Hepatocyte (in vitro differentiated cells): ENCODE measurements around the gene UXT. TPM values are rescaled to one million over a fixed set of nuclear protein-coding genes. Genes with fewer than 3 reads are reported as not detected.

Experiments used
- DNase-seq: peaks from one replicate; pipeline ENCODE4 v3.0.0-alpha.2; 2016; ENCODE audit warnings: low spot score
- H2AFZ ChIP-seq: fragments of 200-600 bp; sonication (generic); 2 replicates; pipeline ENCODE4 v1.6.0; 2016; ENCODE audit warnings: antibody characterized with exemption, mild to moderate bottlenecking
- H3K27ac ChIP-seq: fragments of 200-600 bp; sonication (generic); 2 replicates; pipeline ENCODE4 v1.5.1; 2016; ENCODE audit warnings: mild to moderate bottlenecking
- H3K27me3 ChIP-seq: fragments of 200-600 bp; sonication (generic); 2 replicates; pipeline ENCODE4 v1.6.1; 2016
- H3K36me3 ChIP-seq: fragments of 200-600 bp; sonication (generic); replicated peaks from 2 replicates; pipeline ENCODE4 v1.5.1; 2016; ENCODE audit warnings: low read depth; ENCODE audit not compliant: insufficient read depth
- H3K4me1 ChIP-seq: fragments of 200-600 bp; sonication (generic); 2 replicates; pipeline ENCODE4 v1.5.1; 2016; ENCODE audit warnings: mild to moderate bottlenecking, moderate library complexity; ENCODE audit not compliant: insufficient read depth
- H3K4me2 ChIP-seq: fragments of 200-600 bp; sonication (generic); 2 replicates; pipeline ENCODE4 v1.6.0; 2016
- H3K4me3 ChIP-seq: fragments of 200-600 bp; sonication (generic); 2 replicates; pipeline ENCODE4 v1.5.1; 2016; ENCODE audit warnings: mild to moderate bottlenecking
- H3K79me2 ChIP-seq: fragments of 200-600 bp; sonication (generic); 2 replicates; pipeline ENCODE4 v1.6.0; 2017; ENCODE audit warnings: mild to moderate bottlenecking
- H3K9me2 ChIP-seq: fragments of 200-600 bp; sonication (generic); replicated peaks from 2 replicates; pipeline ENCODE4 v1.6.0; 2017; ENCODE audit warnings: mild to moderate bottlenecking; ENCODE audit not compliant: insufficient read depth
- H3K9me3 ChIP-seq: fragments of 200-600 bp; sonication (generic); 2 replicates; pipeline ENCODE4 v1.5.1; 2016; ENCODE audit warnings: low read depth, mild to moderate bottlenecking
- H4K20me1 ChIP-seq: fragments of 200-600 bp; sonication (generic); 2 replicates; pipeline ENCODE4 v1.6.0; 2016; ENCODE audit warnings: mild to moderate bottlenecking; ENCODE audit not compliant: insufficient read depth, poor library complexity, severe bottlenecking
- CTCF ChIP-seq: fragments of 200-600 bp; sonication (generic); IDR thresholded peaks from 2 replicates; pipeline ENCODE4 v1.5.1; 2016; ENCODE audit warnings: antibody characterized with exemption, mild to moderate bottlenecking; ENCODE audit not compliant: poor library complexity
- EZH2 ChIP-seq: fragments of 200-600 bp; sonication (generic); IDR thresholded peaks from 2 replicates; pipeline ENCODE4 v1.6.1; 2016; ENCODE audit warnings: antibody characterized with exemption, mild to moderate bottlenecking, borderline replicate concordance
- EZH2phosphoT487 ChIP-seq: fragments of 200-600 bp; sonication (generic); IDR thresholded peaks from one replicate; pipeline ENCODE4 v1.6.1; 2018; ENCODE audit warnings: antibody characterized with exemption, mild to moderate bottlenecking, low read depth, moderate library complexity; ENCODE audit not compliant: unreplicated experiment, severe bottlenecking
- WGBS: methylation state at CpG from one replicate; pipeline ENCODE4 v1.1.6; 2016; ENCODE audit warnings: low lambda C conversion rate; ENCODE audit errors: missing lambda C conversion rate; 5-methylcytosine and 5-hydroxymethylcytosine counted together
- polyA plus RNA-seq: library from polyadenylated mRNA; unstranded; fragments of >200 nt; fragmentation: Nextera tagmentation; extraction: Ambion mirVana; gene quantifications from 2 replicates; pipeline ENCODE4 v1.2.1, GENCODE V29; 2016
- total RNA-seq: library from RNA; depleted of rRNA; stranded (reverse); fragments of >200 nt; gene quantifications from 2 replicates; pipeline ENCODE4 v1.2.3, GENCODE V29; 2014

Gene UXT
- total and polyA plus RNA-seq, 2 experiments from 2014 or later = 96.1 to 141 TPM

- no peaks in the 10 kb centered on the region for H3K9me2 ChIP-seq
- no peaks in the 10 kb centered on the region for H3K79me2 ChIP-seq
- no peak overlapping the region for H3K4me3 ChIP-seq
- 73% methylated on average over 5 of the region's 5 CpGs for WGBS
- no peak overlapping the region for H3K4me2 ChIP-seq
- no peaks in the 10 kb centered on the region for H4K20me1 ChIP-seq
- no peak overlapping the region for H3K27ac ChIP-seq
- no peak for DNase-seq
- H3K36me3 ChIP-seq = no peaks in the 10 kb centered on the region
- H3K27me3 ChIP-seq = no peaks in the 10 kb centered on the region
- H2AFZ ChIP-seq = no peak overlapping the region
- no peaks in the 10 kb centered on the region for H3K4me1 ChIP-seq
- H3K9me3 ChIP-seq = no peaks in the 10 kb centered on the region
- TF ChIP-seq EZH2 (no peak), CTCF (no peak), EZH2phosphoT487 (no peak)
Measured at GRCh38 chrX:47631676-47632075, 27.3 kb downstream of the UXT start.

- no peak within 1 kb of the TSS for H3K27ac ChIP-seq
- H2AFZ ChIP-seq = no peak within 1 kb of the TSS
Measured at GRCh38 chrX:47629419-47630200, 29.4 kb downstream of the UXT start, which contains the start of gene CFP. TSS of gene CFP (minus strand) at chrX:47629930. CDS start at chrX:47629844, 86 bp downstream.

GRCh38 chrX:47628982-47629381, 30.0 kb downstream of the UXT start:
- no peaks in the 10 kb centered on the region for H3K9me2 ChIP-seq
- WGBS = 63% methylated on average over 1 of the region's 1 CpG
- no peak overlapping the region for H3K27ac ChIP-seq
- H3K4me1 ChIP-seq = no peaks in the 10 kb centered on the region
- no peak overlapping the region for H2AFZ ChIP-seq
- no peak for TF ChIP-seq EZH2phosphoT487
- no peak for TF ChIP-seq EZH2
- TF ChIP-seq CTCF = no peak
- no peaks in the 10 kb centered on the region for H3K36me3 ChIP-seq
- H4K20me1 ChIP-seq = no peaks in the 10 kb centered on the region
- no peak for DNase-seq
- no peaks in the 10 kb centered on the region for H3K9me3 ChIP-seq
- no peak overlapping the region for H3K4me3 ChIP-seq
- no peak overlapping the region for H3K4me2 ChIP-seq
- no peaks in the 10 kb centered on the region for H3K79me2 ChIP-seq
- no peaks in the 10 kb centered on the region for H3K27me3 ChIP-seq

More at GRCh38 chrX:47629419-47630200, 29.4 kb downstream of the UXT start, which contains the start of gene CFP:
- TF ChIP-seq EZH2 (no peak), EZH2phosphoT487 (no peak), CTCF (no peak)
- H3K9me3 ChIP-seq = no peaks in the 10 kb centered on the region
- no peaks in the 10 kb centered on the region for H3K4me1 ChIP-seq
- H4K20me1 ChIP-seq = no peaks in the 10 kb centered on the region
- H3K4me2 ChIP-seq = no peak within 1 kb of the TSS
- H3K79me2 ChIP-seq = no peaks in the 10 kb centered on the region
- H3K27me3 ChIP-seq = no peaks in the 10 kb centered on the region
- WGBS = 76% methylated on average over 13 of the region's 14 CpGs
- no peaks in the 10 kb centered on the region for H3K36me3 ChIP-seq
- DNase-seq = no peak
- no peak within 1 kb of the TSS for H3K4me3 ChIP-seq
- H3K9me2 ChIP-seq = no peaks in the 10 kb centered on the region
